Measurements from ENCODE around the gene CHRM1. TPM values are rescaled to one million over a fixed set of nuclear protein-coding genes. Genes with fewer than 3 reads are reported as not detected.

The CHRM1 gene
- total RNA-seq, 1 donor from 2014 or later = 4.7 TPM

- H3K36me3 ChIP-seq = no peaks in the 10 kb centered on the region
- ATAC-seq (no peak), DNase-seq (no peak)
- no peak overlapping the region for H3K4me3 ChIP-seq
- no peaks in the 10 kb centered on the region for H3K4me1 ChIP-seq
- intact Hi-C loops (cut with DNase I) = no loop called here
- no peaks in the 10 kb centered on the region for H3K9me3 ChIP-seq
- H3K27me3 ChIP-seq = no peaks in the 10 kb centered on the region
- H3K27ac ChIP-seq = no peak overlapping the region
- TF ChIP-seq CTCF (IDR thresholded peaks at IDR 0.05) = no peak
Observed at GRCh38 chr11:62934496-62934785, 13.3 kb upstream of the CHRM1 start.

- ATAC-seq = peak; percentile 27
- DNase-seq = no peak
- Histone ChIP-seq H3K27me3 (no peaks in the 10 kb centered on the region), H3K27ac (no peak overlapping the region), H3K36me3 (no peaks in the 10 kb centered on the region), H3K4me3 (no peak overlapping the region), H3K4me1 (no peaks in the 10 kb centered on the region), H3K9me3 (no peaks in the 10 kb centered on the region)
- intact Hi-C loops (cut with DNase I) = no loop called here
- TF ChIP-seq CTCF (IDR thresholded peaks at IDR 0.05) = no peak
Observed at GRCh38 chr11:62933750-62934495, 12.8 kb upstream of the CHRM1 start.

DNA sequence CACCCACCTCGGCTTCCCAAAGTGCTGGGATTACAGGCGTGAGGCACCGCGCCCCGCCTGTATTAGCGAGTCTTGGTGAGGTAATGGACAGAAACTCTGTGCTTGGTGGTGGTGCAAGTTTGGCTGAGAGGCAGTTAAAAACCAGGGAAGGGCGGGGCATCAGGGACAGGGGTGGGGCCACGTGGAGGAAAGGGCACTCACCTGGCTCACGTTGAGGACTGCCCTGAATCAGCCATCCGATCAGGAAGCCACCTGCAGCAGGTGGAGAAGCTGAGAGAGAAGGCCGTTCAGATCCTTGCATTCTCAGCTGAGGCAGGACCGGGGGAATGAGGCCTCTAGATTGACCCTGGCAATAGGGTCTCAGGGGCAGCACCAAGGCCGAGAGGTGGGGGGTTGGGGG, 12.1 kb upstream of the CHRM1 start:
- no peaks in the 10 kb centered on the region for H3K36me3 ChIP-seq
- no peaks in the 10 kb centered on the region for H3K4me1 ChIP-seq
- TF ChIP-seq CTCF (IDR thresholded peaks at IDR 0.05) = no peak
- intact Hi-C loops (cut with DNase I) = no loop called here
- H3K27ac ChIP-seq = no peak overlapping the region
- no peak overlapping the region for H3K4me3 ChIP-seq
- no peak for ATAC-seq
- DNase-seq = no peak
- H3K27me3 ChIP-seq = peaks cover 1% of the 10 kb centered on the region
- no peaks in the 10 kb centered on the region for H3K9me3 ChIP-seq

- DNase-seq = no peak
- Histone ChIP-seq H3K36me3 (no peaks in the 10 kb centered on the region), H3K27me3 (peaks cover 17% of the 10 kb centered on the region), H3K27ac (no peak overlapping the region), H3K4me1 (no peaks in the 10 kb centered on the region), H3K4me3 (no peak overlapping the region), H3K9me3 (no peaks in the 10 kb centered on the region)
- intact Hi-C loops (cut with DNase I) = no loop called here
- TF ChIP-seq CTCF (IDR thresholded peaks at IDR 0.05) = no peak
- no peak for ATAC-seq
Observed at GRCh38 chr11:62931499-62932278, 10.5 kb upstream of the CHRM1 start.

GRCh38 chr11:62930666-62931065, 9.5 kb upstream of the CHRM1 start:
- peaks cover 28% of the 10 kb centered on the region for H3K27me3 ChIP-seq
- no peaks in the 10 kb centered on the region for H3K36me3 ChIP-seq
- H3K27ac ChIP-seq = no peak overlapping the region
- DNase-seq (no peak), ATAC-seq (no peak)
- no peaks in the 10 kb centered on the region for H3K9me3 ChIP-seq
- intact Hi-C loops (cut with DNase I) = no loop called here
- H3K4me1 ChIP-seq = peaks cover 8% of the 10 kb centered on the region
- TF ChIP-seq CTCF (IDR thresholded peaks at IDR 0.05) = no peak
- no peak overlapping the region for H3K4me3 ChIP-seq

All from upper lobe of right lung (tissue), 1 donor.